MCF 10A (cell line): Measurements from ENCODE around the gene BHLHE41. TPM values are rescaled to one million over a fixed set of nuclear protein-coding genes. Genes with fewer than 3 reads are reported as not detected.

Experiments
- BruUV-seq: library from RNA; stranded (reverse); fragments of 400-500 nt; replicated peaks from 2 replicates; lab custom pipeline; 2021; lab: Mats Ljungman, UMichigan
- CTCF ChIA-PET: fragments of 300-600 bp; sonication (Branson Sonifier 250); formaldehyde crosslinking; extraction: SDS; loops from one replicate; lab custom pipeline; 2021; ENCODE audit warnings: antibody characterized with exemption, inconsistent platforms; lab: Yijun Ruan, JAX
- POLR2A ChIA-PET: fragments of 300-600, 350-650 bp; sonication (Branson Sonifier 250); formaldehyde crosslinking; extraction: SDS; loops from one replicate; lab custom pipeline; 2020; ENCODE audit warnings: antibody characterized with exemption, inconsistent platforms; lab: Yijun Ruan, JAX
- DNase-seq: peaks from one replicate; pipeline ENCODE4 v3.0.0-alpha.2; 2018; ENCODE audit not compliant: unreplicated experiment
- H3K27ac Mint-ChIP-seq: one replicate; pipeline ENCODE4 v1.8.0; 2022; ENCODE audit warnings: mild to moderate bottlenecking, low read depth, mixed read lengths; ENCODE audit not compliant: unreplicated experiment
- H3K27me3 Mint-ChIP-seq: one replicate; pipeline ENCODE4 v1.8.0; 2022; ENCODE audit warnings: mixed read lengths; ENCODE audit not compliant: insufficient read depth, unreplicated experiment
- H3K36me3 Mint-ChIP-seq: one replicate; pipeline ENCODE4 v1.8.0; 2022; ENCODE audit warnings: mild to moderate bottlenecking, moderate library complexity, mixed read lengths; ENCODE audit not compliant: insufficient read depth, unreplicated experiment
- H3K4me1 Mint-ChIP-seq: one replicate; pipeline ENCODE4 v1.8.0; 2022; ENCODE audit warnings: mixed read lengths; ENCODE audit not compliant: insufficient read depth, unreplicated experiment
- H3K4me3 Mint-ChIP-seq: one replicate; pipeline ENCODE4 v1.8.0; 2022; ENCODE audit warnings: mild to moderate bottlenecking, moderate library complexity, mixed read lengths; ENCODE audit not compliant: unreplicated experiment
- H3K9me3 Mint-ChIP-seq: one replicate; pipeline ENCODE4 v1.8.0; 2022; ENCODE audit warnings: mixed read lengths; ENCODE audit not compliant: unreplicated experiment
- intact Hi-C: fragments of 100-400 bp; cut with micrococcal nuclease; formaldehyde crosslinking; loops from 2 replicates; pipeline ENCODE4 v1.14.1; 2022
- total RNA-seq: library from RNA; stranded (reverse); gene quantifications from 2 replicates; pipeline ENCODE4 v1.2.3, GENCODE V29; 2022
- TF ChIP-seq, protein P1 (sequence below): fragments of 200-600 bp; IDR thresholded peaks from one replicate; pipeline ENCODE4 v1.8.0; 2022; ENCODE audit warnings: antibody characterized with exemption, mild to moderate bottlenecking; ENCODE audit not compliant: unreplicated experiment

BHLHE41 gene
- total RNA-seq, 1 experiment from 2014 or later = 1.1 TPM

DNA sequence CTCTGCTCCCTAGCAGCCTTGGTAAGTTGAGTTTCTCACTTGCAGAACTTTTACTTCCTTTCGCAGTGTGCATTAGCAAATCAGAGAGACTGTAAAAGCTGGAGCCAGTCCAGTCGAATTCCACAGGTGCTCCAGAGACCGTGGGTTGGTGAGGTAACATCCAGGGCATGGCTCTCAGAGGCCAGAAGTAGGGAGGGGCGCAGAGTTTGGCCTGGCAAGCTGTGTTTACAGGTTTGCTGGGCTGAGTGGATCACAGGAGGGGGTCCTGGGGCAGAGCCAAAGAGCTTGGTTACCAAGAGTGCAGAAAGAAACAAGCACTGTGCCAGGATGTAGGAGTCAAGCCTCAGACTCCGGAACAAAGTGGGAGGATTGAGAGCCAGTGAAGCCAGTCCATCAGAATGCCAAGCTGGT lies 10.2 kb upstream of the BHLHE41 start:
- DNase-seq = peak; percentile 84
- Mint-ChIP-seq H3K4me3 (no peak overlapping the region), H3K36me3 (no peaks in the 10 kb centered on the region), H3K4me1 (peaks cover 17% of the 10 kb centered on the region), H3K9me3 (no peaks in the 10 kb centered on the region), H3K27ac (no peak overlapping the region), H3K27me3 (no peaks in the 10 kb centered on the region)
- TF ChIP-seq, protein P1, sequence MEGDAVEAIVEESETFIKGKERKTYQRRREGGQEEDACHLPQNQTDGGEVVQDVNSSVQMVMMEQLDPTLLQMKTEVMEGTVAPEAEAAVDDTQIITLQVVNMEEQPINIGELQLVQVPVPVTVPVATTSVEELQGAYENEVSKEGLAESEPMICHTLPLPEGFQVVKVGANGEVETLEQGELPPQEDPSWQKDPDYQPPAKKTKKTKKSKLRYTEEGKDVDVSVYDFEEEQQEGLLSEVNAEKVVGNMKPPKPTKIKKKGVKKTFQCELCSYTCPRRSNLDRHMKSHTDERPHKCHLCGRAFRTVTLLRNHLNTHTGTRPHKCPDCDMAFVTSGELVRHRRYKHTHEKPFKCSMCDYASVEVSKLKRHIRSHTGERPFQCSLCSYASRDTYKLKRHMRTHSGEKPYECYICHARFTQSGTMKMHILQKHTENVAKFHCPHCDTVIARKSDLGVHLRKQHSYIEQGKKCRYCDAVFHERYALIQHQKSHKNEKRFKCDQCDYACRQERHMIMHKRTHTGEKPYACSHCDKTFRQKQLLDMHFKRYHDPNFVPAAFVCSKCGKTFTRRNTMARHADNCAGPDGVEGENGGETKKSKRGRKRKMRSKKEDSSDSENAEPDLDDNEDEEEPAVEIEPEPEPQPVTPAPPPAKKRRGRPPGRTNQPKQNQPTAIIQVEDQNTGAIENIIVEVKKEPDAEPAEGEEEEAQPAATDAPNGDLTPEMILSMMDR = no peak
- ChIA-PET CTCF (interaction anchor here (1.7 kb wide), 1 partner anchor 14 kb away, joined by 4 read pairs; no protein-coding TSS in a partner anchor), POLR2A (interaction anchor here (0.7 to 1.3 kb wide), 5 partner anchors 8 to 183 kb away, joined by 3 to 6 read pairs (median 4); no protein-coding TSS in a partner anchor)
- BruUV-seq = no TSS peak
- intact Hi-C loops = no loop called here

DNA sequence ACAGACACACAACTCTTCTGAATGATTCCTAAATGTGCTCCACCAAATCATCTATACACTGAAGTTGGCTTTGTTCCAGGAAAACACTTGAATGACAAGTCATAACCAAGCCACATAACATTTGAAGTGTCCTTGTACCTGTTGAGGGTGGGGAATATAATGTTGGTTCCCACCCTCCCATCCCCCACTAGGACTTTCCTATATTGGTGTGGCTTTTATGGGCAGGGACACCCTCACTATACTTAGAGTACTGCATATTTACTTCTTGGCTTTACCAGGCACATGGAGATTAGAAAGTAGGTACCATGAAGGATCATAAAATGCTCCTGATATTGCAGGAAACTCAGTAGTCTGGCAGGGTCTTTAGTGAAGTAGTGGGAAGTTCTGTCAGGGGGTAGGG lies 9.7 kb upstream of the BHLHE41 start:
- CTCF ChIA-PET = interaction anchor here (0.6 to 1.7 kb wide), 2 partner anchors 15 to 183 kb away, joined by 3 to 4 read pairs; no protein-coding TSS in a partner anchor
- Mint-ChIP-seq H3K9me3 (no peaks in the 10 kb centered on the region), H3K27ac (no peak overlapping the region), H3K36me3 (no peaks in the 10 kb centered on the region), H3K27me3 (no peaks in the 10 kb centered on the region), H3K4me1 (peaks cover 17% of the 10 kb centered on the region), H3K4me3 (no peak overlapping the region)
- intact Hi-C loops = no loop called here
- BruUV-seq = no TSS peak
- DNase-seq = no peak
- POLR2A ChIA-PET = interaction anchor here (1.2 to 1.3 kb wide), 3 partner anchors 52 to 184 kb away, joined by 3 to 6 read pairs (median 4); no protein-coding TSS in a partner anchor
- TF ChIP-seq, protein P1 = no peak

DNA sequence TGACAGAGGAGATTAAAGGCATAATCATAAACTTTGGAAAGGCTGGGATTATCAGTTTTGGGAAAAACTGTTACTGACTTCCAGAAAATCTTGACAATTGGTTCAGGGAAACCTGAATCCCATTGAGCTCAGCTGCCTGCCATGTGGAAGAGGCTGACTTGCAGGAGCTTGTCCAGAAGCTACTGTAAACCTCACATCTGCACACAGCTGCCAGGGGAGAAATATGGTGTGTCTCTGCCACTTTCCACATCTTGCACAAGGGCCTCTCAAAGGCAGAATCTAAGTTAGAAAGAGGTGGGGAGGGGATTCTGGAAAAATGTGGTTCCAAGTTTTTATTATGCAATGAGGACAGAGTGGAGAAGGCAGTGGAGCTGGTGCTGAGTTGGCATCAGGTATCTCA lies 8.7 kb upstream of the BHLHE41 start:
- H3K36me3 Mint-ChIP-seq = no peaks in the 10 kb centered on the region
- intact Hi-C loops = no loop called here
- H3K4me1 Mint-ChIP-seq = peaks cover 17% of the 10 kb centered on the region
- H3K9me3 Mint-ChIP-seq = no peaks in the 10 kb centered on the region
- CTCF ChIA-PET = interaction anchor here (0.6 to 1.7 kb wide), 4 partner anchors 8 to 259 kb away, joined by 3 to 4 read pairs (median 4); no protein-coding TSS in a partner anchor
- TF ChIP-seq, protein P1 = no peak
- no peak overlapping the region for H3K27ac Mint-ChIP-seq
- no peak for DNase-seq
- no peaks in the 10 kb centered on the region for H3K27me3 Mint-ChIP-seq
- POLR2A ChIA-PET = interaction anchor here (0.7 to 2.2 kb wide), 8 partner anchors 8 to 1094 kb away, joined by 3 to 8 read pairs (median 3); partner anchors contain the start of gene BHLHE41
- no TSS peak for BruUV-seq
- H3K4me3 Mint-ChIP-seq = no peak overlapping the region

DNA sequence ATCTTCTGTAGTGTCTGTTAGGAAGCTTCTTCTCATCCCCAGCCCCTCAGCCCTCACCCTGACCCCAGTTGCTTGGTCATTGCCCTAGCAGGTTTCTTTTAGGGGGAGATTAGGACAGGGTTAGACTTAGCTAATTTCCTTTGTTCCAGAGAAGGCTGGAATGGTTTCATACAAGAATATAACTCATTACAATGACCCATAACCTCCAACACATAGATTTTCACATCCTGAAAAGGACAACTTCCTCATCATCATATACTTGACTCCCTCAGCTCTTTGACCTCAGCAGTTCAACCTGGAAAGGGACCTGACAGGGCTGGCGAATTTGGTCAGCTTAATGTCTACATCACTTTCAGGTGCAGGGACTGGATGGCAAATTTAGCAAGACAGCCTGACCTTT lies 8.0 kb upstream of the BHLHE41 start:
- peaks cover 22% of the 10 kb centered on the region for H3K4me1 Mint-ChIP-seq
- no peaks in the 10 kb centered on the region for H3K27me3 Mint-ChIP-seq
- intact Hi-C loops = no loop called here
- BruUV-seq = no TSS peak
- no peaks in the 10 kb centered on the region for H3K36me3 Mint-ChIP-seq
- H3K27ac Mint-ChIP-seq = no peak overlapping the region
- POLR2A ChIA-PET = interaction anchor here (0.7 to 2.2 kb wide), 4 partner anchors 10 to 1094 kb away, joined by 3 to 8 read pairs (median 4); no protein-coding TSS in a partner anchor
- CTCF ChIA-PET = interaction anchor here (0.6 to 1.5 kb wide), 2 partner anchors 10 to 131 kb away, joined by 4 to 6 read pairs; no protein-coding TSS in a partner anchor
- TF ChIP-seq, protein P1 = no peak
- no peak overlapping the region for H3K4me3 Mint-ChIP-seq
- no peaks in the 10 kb centered on the region for H3K9me3 Mint-ChIP-seq
- DNase-seq = no peak
